ENCODE data around the gene ADAMTS14.
"Not testable (repeated sequence)": the region's sequence is repeated elsewhere in the genome, so short reads cannot be mapped to it uniquely, and the experiment has no call there.

ADAMTS14 gene, protein sequence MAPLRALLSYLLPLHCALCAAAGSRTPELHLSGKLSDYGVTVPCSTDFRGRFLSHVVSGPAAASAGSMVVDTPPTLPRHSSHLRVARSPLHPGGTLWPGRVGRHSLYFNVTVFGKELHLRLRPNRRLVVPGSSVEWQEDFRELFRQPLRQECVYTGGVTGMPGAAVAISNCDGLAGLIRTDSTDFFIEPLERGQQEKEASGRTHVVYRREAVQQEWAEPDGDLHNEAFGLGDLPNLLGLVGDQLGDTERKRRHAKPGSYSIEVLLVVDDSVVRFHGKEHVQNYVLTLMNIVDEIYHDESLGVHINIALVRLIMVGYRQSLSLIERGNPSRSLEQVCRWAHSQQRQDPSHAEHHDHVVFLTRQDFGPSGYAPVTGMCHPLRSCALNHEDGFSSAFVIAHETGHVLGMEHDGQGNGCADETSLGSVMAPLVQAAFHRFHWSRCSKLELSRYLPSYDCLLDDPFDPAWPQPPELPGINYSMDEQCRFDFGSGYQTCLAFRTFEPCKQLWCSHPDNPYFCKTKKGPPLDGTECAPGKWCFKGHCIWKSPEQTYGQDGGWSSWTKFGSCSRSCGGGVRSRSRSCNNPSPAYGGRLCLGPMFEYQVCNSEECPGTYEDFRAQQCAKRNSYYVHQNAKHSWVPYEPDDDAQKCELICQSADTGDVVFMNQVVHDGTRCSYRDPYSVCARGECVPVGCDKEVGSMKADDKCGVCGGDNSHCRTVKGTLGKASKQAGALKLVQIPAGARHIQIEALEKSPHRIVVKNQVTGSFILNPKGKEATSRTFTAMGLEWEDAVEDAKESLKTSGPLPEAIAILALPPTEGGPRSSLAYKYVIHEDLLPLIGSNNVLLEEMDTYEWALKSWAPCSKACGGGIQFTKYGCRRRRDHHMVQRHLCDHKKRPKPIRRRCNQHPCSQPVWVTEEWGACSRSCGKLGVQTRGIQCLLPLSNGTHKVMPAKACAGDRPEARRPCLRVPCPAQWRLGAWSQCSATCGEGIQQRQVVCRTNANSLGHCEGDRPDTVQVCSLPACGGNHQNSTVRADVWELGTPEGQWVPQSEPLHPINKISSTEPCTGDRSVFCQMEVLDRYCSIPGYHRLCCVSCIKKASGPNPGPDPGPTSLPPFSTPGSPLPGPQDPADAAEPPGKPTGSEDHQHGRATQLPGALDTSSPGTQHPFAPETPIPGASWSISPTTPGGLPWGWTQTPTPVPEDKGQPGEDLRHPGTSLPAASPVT

DNA sequence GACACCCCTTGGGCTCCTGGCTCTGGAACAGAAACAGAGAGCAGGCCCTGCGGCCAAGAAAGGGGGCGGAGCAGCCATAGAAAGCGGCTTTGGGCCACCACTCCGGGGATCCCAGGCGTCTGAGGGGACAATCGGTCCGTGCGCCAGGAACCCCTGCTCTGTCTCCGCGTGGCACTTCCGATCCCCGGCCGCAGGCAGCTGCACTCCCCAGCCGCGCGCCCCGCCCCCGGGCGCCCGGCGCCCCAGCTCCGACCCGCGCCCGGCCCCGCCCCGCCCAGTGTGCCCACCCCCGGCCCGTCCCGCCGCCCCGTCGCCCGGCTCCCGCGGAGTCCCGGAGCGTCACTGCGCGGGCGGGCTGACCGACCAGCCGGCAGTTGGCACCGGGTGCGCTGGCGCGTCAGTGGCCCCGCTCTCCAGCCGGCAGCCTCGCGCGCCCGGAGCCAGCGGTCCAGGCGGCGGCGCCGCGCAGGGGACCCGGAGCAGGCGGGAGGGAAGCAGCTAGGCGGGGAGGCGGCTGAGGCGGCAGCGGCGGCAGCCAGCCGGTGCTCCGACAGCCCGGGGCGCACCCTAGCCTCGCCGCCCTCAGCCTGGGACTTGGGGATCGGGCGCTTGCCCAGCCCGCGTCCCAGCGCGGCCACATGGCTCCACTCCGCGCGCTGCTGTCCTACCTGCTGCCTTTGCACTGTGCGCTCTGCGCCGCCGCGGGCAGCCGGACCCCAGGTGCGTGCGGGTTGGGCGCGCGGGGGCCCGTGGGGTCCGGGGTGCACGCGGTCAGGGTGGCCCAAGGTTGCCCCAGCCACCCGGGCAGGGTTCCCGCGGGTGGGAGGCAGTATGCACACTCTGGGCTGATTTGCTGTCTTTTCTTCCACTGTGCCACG, at the start of gene ADAMTS14:
Gene ADAMTS14, plus strand, starts transcription at position 342 of the 878 bp plus-strand sequence. Its CDS starts 297 bp downstream, at position 639.
- H3K27ac ChIP-seq (ENCODE audit: low read length), result no peak within 1 kb of the TSS

GRCh38 chr10:70622541-70622940, 49.8 kb upstream of the ADAMTS14 start:
- peak overlapping the region; percentile 1 for H3K27ac ChIP-seq (ENCODE audit: low read length)
- H3K9me3 ChIP-seq (ENCODE audit: control insufficient read depth, low read depth, low read length), result peaks cover 11% of the 10 kb centered on the region
- H3K36me3 ChIP-seq (ENCODE audit: control insufficient read depth, low read depth, low read length), result no peaks in the 10 kb centered on the region
- no peak overlapping the region for H3K4me3 ChIP-seq (ENCODE audit: low read length)
- peaks cover 31% of the 10 kb centered on the region for H3K4me1 ChIP-seq (ENCODE audit: control insufficient read depth, low read depth, low read length)
- no peaks in the 10 kb centered on the region for H3K27me3 ChIP-seq (ENCODE audit: control insufficient read depth, insufficient read depth, low read length)
- H3K9ac ChIP-seq (ENCODE audit: low read length), result no peak overlapping the region

More for the DNA sequence above, at the start of gene ADAMTS14:
- H3K9ac ChIP-seq (ENCODE audit: low read length), result no peak within 1 kb of the TSS
- H3K9me3 ChIP-seq (ENCODE audit: control insufficient read depth, low read depth, low read length), result no peaks in the 10 kb centered on the region
- no peaks in the 10 kb centered on the region for H3K4me1 ChIP-seq (ENCODE audit: control insufficient read depth, low read depth, low read length)
- H3K36me3 ChIP-seq (ENCODE audit: control insufficient read depth, low read depth, low read length), result no peaks in the 10 kb centered on the region
- peak within 1 kb of the TSS; percentile 46 for H3K4me3 ChIP-seq (ENCODE audit: low read length)
- peaks cover 37% of the 10 kb centered on the region for H3K27me3 ChIP-seq (ENCODE audit: control insufficient read depth, insufficient read depth, low read length)

DNA sequence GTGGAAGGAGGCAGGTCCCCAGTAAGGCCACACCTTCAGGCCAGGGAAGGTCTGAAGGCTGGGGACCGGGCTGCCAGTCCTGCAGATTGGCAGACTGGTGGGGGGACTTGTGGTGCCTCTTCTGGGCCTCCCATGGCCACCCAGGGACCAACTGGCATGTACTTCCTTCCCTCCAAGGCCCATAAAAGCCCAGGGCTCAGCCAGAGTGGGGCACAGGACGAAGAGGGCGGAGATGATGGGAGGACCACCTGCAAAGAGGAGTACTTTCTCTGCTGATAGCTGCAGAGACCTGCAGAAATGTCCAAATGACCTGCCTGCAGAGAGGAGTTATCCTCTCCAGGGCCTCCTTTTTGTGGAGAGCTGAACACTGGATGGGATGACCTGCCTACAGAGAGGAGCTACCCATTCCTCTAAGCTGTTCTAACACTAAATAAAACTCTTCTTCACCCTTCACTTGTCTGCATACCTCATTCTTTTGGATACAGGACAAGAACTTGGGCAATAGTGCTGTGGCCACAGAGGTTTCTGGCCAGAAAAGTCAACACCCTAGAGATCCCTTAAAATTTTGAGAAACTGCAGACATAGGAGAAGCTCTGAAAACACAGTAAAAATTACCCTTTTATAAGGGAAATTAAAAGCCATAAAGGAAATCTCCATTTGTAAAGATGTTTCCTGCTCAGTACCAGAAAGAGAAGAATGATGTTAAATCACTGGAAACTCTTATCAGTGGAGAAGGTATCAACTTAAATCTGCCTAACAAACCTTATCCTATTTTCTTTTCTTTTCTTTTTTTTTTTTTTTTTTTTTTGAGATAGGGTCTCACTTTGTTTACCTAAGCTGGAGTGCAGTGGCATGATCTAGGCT, 49.1 kb upstream of the ADAMTS14 start:
- no peak overlapping the region for H3K4me3 ChIP-seq (ENCODE audit: low read length)
- peak overlapping the region; percentile 45 for H3K9ac ChIP-seq (ENCODE audit: low read length)
- no peaks in the 10 kb centered on the region for H3K36me3 ChIP-seq (ENCODE audit: control insufficient read depth, low read depth, low read length)
- no peaks in the 10 kb centered on the region for H3K27me3 ChIP-seq (ENCODE audit: control insufficient read depth, insufficient read depth, low read length)
- peaks cover 31% of the 10 kb centered on the region for H3K4me1 ChIP-seq (ENCODE audit: control insufficient read depth, low read depth, low read length)
- peaks cover 11% of the 10 kb centered on the region for H3K9me3 ChIP-seq (ENCODE audit: control insufficient read depth, low read depth, low read length)
- peak overlapping the region; percentile 95 for H3K27ac ChIP-seq (ENCODE audit: low read length)

DNA sequence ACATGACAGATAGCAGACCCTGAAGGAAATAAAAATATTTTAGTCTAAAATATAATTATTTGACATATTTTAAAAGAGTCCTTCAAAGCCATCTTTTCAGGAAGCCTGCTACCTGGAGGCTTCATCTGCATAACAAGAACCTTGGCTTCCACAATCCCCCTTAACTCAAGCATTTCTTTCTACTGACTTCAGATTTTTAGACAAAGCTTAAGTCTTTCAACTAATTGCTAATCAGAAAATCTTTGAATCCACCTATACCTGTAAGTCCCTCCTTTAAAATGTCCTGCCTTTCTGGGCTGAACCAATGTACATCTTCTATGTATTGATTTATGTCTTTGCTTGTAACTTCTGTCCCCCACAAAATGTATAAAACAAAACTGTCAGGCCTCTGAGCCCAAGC, 46.2 kb upstream of the ADAMTS14 start:
- Histone ChIP-seq H3K9ac (ENCODE audit: low read length) (peak overlapping the region; percentile 50), H3K36me3 (ENCODE audit: control insufficient read depth, low read depth, low read length) (no peaks in the 10 kb centered on the region)

GRCh38 chr10:70629338-70629737, 43.0 kb upstream of the ADAMTS14 start:
- H3K9ac ChIP-seq (ENCODE audit: low read length), result no peak overlapping the region

More for the DNA sequence above, 46.2 kb upstream of the ADAMTS14 start:
- Histone ChIP-seq H3K27me3 (ENCODE audit: control insufficient read depth, insufficient read depth, low read length) (no peaks in the 10 kb centered on the region), H3K27ac (ENCODE audit: low read length) (peak overlapping the region; percentile 84), H3K9me3 (ENCODE audit: control insufficient read depth, low read depth, low read length) (peaks cover 5% of the 10 kb centered on the region), H3K4me3 (ENCODE audit: low read length) (peak overlapping the region; percentile 21), H3K4me1 (ENCODE audit: control insufficient read depth, low read depth, low read length) (peaks cover 31% of the 10 kb centered on the region)

DNA sequence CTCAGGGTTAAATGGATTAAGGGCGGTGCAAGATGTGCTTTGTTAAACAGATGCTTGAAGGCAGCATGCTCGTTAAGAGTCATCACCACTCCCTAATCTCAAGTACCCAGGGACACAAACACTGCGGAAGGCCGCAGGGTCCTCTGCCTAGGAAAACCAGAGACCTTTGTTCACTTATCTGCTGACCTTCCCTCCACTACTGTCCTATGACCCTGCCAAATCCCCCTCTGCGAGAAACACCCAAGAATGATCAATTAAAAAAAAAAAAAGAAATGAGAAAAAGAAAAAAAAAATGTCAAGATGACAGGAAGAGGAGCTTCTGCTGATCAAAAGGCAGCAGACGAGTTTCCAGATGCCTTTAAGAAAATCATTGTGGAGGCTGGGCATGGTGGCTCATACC, 40.6 kb upstream of the ADAMTS14 start:
- H3K27ac ChIP-seq (ENCODE audit: low read length); H3K36me3 ChIP-seq (ENCODE audit: control insufficient read depth, low read depth, low read length); H3K4me3 ChIP-seq (ENCODE audit: low read length); H3K9ac ChIP-seq (ENCODE audit: low read length); H3K9me3 ChIP-seq (ENCODE audit: control insufficient read depth, low read depth, low read length); H3K4me1 ChIP-seq (ENCODE audit: control insufficient read depth, low read depth, low read length); H3K27me3 ChIP-seq (ENCODE audit: control insufficient read depth, insufficient read depth, low read length): not testable (repeated sequence)

More at GRCh38 chr10:70629338-70629737, 43.0 kb upstream of the ADAMTS14 start:
- H3K27me3 ChIP-seq (ENCODE audit: control insufficient read depth, insufficient read depth, low read length), result no peaks in the 10 kb centered on the region
- no peak overlapping the region for H3K4me3 ChIP-seq (ENCODE audit: low read length)
- no peaks in the 10 kb centered on the region for H3K36me3 ChIP-seq (ENCODE audit: control insufficient read depth, low read depth, low read length)
- H3K4me1 ChIP-seq (ENCODE audit: control insufficient read depth, low read depth, low read length), result peaks cover 19% of the 10 kb centered on the region
- H3K9me3 ChIP-seq (ENCODE audit: control insufficient read depth, low read depth, low read length), result peaks cover 5% of the 10 kb centered on the region
- no peak overlapping the region for H3K27ac ChIP-seq (ENCODE audit: low read length)

DNA sequence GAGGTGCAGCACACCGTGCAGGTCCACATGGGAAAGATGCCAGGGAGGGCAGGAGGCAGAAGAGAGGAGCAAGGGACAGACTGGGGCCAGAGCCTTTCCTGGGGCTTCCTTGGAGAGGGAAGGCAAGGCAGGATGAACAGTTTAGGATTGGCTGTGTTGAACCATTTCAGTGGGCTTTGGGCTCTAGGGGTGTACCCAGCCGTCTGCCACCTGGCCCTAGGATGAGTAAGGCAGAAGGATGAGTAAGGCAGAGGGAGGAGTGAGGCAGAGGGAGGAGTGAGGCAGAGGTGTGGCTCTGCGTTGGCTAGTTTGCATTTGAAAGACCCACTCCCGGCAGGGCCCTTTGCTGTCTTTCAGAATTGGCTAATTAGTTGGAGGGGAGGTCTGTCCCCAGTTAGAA, 38.3 kb upstream of the ADAMTS14 start:
- Histone ChIP-seq H3K4me1 (ENCODE audit: control insufficient read depth, low read depth, low read length) (peaks cover 5% of the 10 kb centered on the region), H3K9me3 (ENCODE audit: control insufficient read depth, low read depth, low read length) (no peaks in the 10 kb centered on the region), H3K9ac (ENCODE audit: low read length) (no peak overlapping the region), H3K4me3 (ENCODE audit: low read length) (no peak overlapping the region), H3K36me3 (ENCODE audit: control insufficient read depth, low read depth, low read length) (no peaks in the 10 kb centered on the region), H3K27ac (ENCODE audit: low read length) (no peak overlapping the region), H3K27me3 (ENCODE audit: control insufficient read depth, insufficient read depth, low read length) (no peaks in the 10 kb centered on the region)

DNA sequence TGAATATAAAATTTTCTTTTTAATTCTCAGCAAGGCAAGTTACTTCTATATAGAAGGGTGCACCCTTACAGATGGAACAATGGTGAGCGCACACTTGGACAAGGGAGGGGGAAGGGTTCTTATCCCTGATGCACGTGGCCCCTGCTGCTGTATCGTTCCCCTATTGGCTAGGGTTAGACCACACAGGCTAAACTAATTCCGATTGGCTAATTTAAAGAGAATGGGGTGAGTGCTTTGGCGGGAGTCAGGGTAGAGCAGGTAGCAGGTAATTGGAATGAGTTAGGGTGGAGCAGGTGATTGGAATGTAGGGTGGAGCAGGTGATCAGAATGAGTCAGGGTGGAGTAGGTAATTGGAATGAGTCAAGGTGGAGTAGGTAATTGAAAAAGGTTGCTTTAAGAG, 37.8 kb upstream of the ADAMTS14 start:
- not testable (repeated sequence) for H3K4me3 ChIP-seq (ENCODE audit: low read length)

GRCh38 chr10:70639640-70640383, 32.5 kb upstream of the ADAMTS14 start:
- H3K36me3 ChIP-seq (ENCODE audit: control insufficient read depth, low read depth, low read length); H3K9me3 ChIP-seq (ENCODE audit: control insufficient read depth, low read depth, low read length); H3K27me3 ChIP-seq (ENCODE audit: control insufficient read depth, insufficient read depth, low read length); H3K4me3 ChIP-seq (ENCODE audit: low read length); H3K4me1 ChIP-seq (ENCODE audit: control insufficient read depth, low read depth, low read length); H3K9ac ChIP-seq (ENCODE audit: low read length); H3K27ac ChIP-seq (ENCODE audit: low read length): not testable (repeated sequence)

More for the DNA sequence above, 37.8 kb upstream of the ADAMTS14 start:
- not testable (repeated sequence) for H3K27me3 ChIP-seq (ENCODE audit: control insufficient read depth, insufficient read depth, low read length); H3K27ac ChIP-seq (ENCODE audit: low read length); H3K9me3 ChIP-seq (ENCODE audit: control insufficient read depth, low read depth, low read length); H3K4me1 ChIP-seq (ENCODE audit: control insufficient read depth, low read depth, low read length); H3K9ac ChIP-seq (ENCODE audit: low read length); H3K36me3 ChIP-seq (ENCODE audit: control insufficient read depth, low read depth, low read length)

Data from iPS-18a (cell line).